HUES6 (cell line): ENCODE measurements around the gene CAND1.
A peak's percentile ranks its signal among the peaks of the same experiment; 100 is the strongest.

Source experiments
- H3K27ac ChIP-seq: 2 replicates; pipeline ENCODE4 v1.7.0; 2013; ENCODE audit warnings: low read depth, mild to moderate bottlenecking, low read length, inconsistent platforms
- H3K27me3 ChIP-seq: 2 replicates; pipeline ENCODE4 v1.6.1; 2013; ENCODE audit warnings: low read length; ENCODE audit not compliant: control insufficient read depth, insufficient read depth
- H3K36me3 ChIP-seq: 2 replicates; pipeline ENCODE4 v1.6.1; 2013; ENCODE audit warnings: low read length; ENCODE audit not compliant: control insufficient read depth, insufficient read depth
- H3K4me1 ChIP-seq: 2 replicates; pipeline ENCODE4 v1.6.1; 2013; ENCODE audit warnings: low read length; ENCODE audit not compliant: control insufficient read depth, insufficient read depth
- H3K4me3 ChIP-seq: 2 replicates; pipeline ENCODE4 v1.5.1; 2013; ENCODE audit warnings: low read depth, low read length
- H3K9ac ChIP-seq: one replicate; pipeline ENCODE4 v1.6.1; 2013; ENCODE audit warnings: mild to moderate bottlenecking, low read length
- H3K9me3 ChIP-seq: 2 replicates; pipeline ENCODE4 v1.6.1; 2013; ENCODE audit warnings: low read depth, low read length; ENCODE audit not compliant: control insufficient read depth, insufficient read depth

Gene CAND1

GRCh38 chr12:67256649-67257048 lies 12.5 kb upstream of the CAND1 start:
- H3K27ac ChIP-seq = no peak overlapping the region
- H3K4me1 ChIP-seq = no peaks in the 10 kb centered on the region
- no peak overlapping the region for H3K4me3 ChIP-seq
- H3K9me3 ChIP-seq = no peaks in the 10 kb centered on the region
- no peaks in the 10 kb centered on the region for H3K36me3 ChIP-seq
- no peak overlapping the region for H3K9ac ChIP-seq
- no peaks in the 10 kb centered on the region for H3K27me3 ChIP-seq

- Histone ChIP-seq H3K4me1 (no peaks in the 10 kb centered on the region), H3K9ac (no peak overlapping the region), H3K9me3 (no peaks in the 10 kb centered on the region), H3K27ac (no peak overlapping the region), H3K36me3 (no peaks in the 10 kb centered on the region), H3K4me3 (no peak overlapping the region), H3K27me3 (no peaks in the 10 kb centered on the region)
Observed at GRCh38 chr12:67263471-67263870, 5.7 kb upstream of the CAND1 start.

- Histone ChIP-seq H3K9me3 (no peaks in the 10 kb centered on the region), H3K4me1 (peaks cover 10% of the 10 kb centered on the region), H3K27ac (peak overlapping the region; percentile 91; the same call in 1 of the 2 replicates), H3K4me3 (peak overlapping the region; percentile 85), H3K9ac (peak overlapping the region; percentile 93), H3K27me3 (no peaks in the 10 kb centered on the region), H3K36me3 (no peaks in the 10 kb centered on the region)
Observed at GRCh38 chr12:67268335-67268895, 743 bp upstream of the CAND1 start.

GRCh38 chr12:67269633-67270573 lies 745 bp downstream of the CAND1 start:
- Histone ChIP-seq H3K27me3 (no peaks in the 10 kb centered on the region), H3K4me3 (peak overlapping the region; percentile 85), H3K4me1 (peaks cover 10% of the 10 kb centered on the region), H3K36me3 (0 out of 2 replicates have a peak, but pooled peaks cover 3% of the 10 kb centered on the region), H3K27ac (peak overlapping the region; percentile 91; the same call in 1 of the 2 replicates), H3K9me3 (no peaks in the 10 kb centered on the region), H3K9ac (peak overlapping the region; percentile 93)

GRCh38 chr12:67270622-67271021 lies 1.5 kb downstream of the CAND1 start:
- H3K9ac ChIP-seq = peak overlapping the region; percentile 93
- H3K4me1 ChIP-seq = peaks cover 13% of the 10 kb centered on the region
- H3K4me3 ChIP-seq = peak overlapping the region; percentile 85
- H3K36me3 ChIP-seq = peaks cover 3% of the 10 kb centered on the region; the same call in 1 of the 2 replicates
- H3K9me3 ChIP-seq = no peaks in the 10 kb centered on the region
- H3K27me3 ChIP-seq = no peaks in the 10 kb centered on the region
- H3K27ac ChIP-seq = no peak overlapping the region

- no peak overlapping the region for H3K27ac ChIP-seq
- no peaks in the 10 kb centered on the region for H3K9me3 ChIP-seq
- H3K36me3 ChIP-seq = peaks cover 3% of the 10 kb centered on the region; the same call in 1 of the 2 replicates
- H3K9ac ChIP-seq = no peak overlapping the region
- peaks cover 17% of the 10 kb centered on the region for H3K4me1 ChIP-seq
- H3K27me3 ChIP-seq = no peaks in the 10 kb centered on the region
- H3K4me3 ChIP-seq = no peak overlapping the region
Observed at GRCh38 chr12:67271976-67272375, 2.8 kb downstream of the CAND1 start.

GRCh38 chr12:67274186-67274585 lies 5.0 kb downstream of the CAND1 start:
- no peaks in the 10 kb centered on the region for H3K9me3 ChIP-seq
- H3K27me3 ChIP-seq = no peaks in the 10 kb centered on the region
- H3K4me1 ChIP-seq = peaks cover 17% of the 10 kb centered on the region
- no peak overlapping the region for H3K27ac ChIP-seq
- H3K4me3 ChIP-seq = no peak overlapping the region
- peaks cover 9% of the 10 kb centered on the region for H3K36me3 ChIP-seq
- H3K9ac ChIP-seq = no peak overlapping the region

- no peaks in the 10 kb centered on the region for H3K27me3 ChIP-seq
- no peak overlapping the region for H3K4me3 ChIP-seq
- H3K9ac ChIP-seq = no peak overlapping the region
- H3K9me3 ChIP-seq = no peaks in the 10 kb centered on the region
- H3K36me3 ChIP-seq = peaks cover 9% of the 10 kb centered on the region
- H3K4me1 ChIP-seq = peaks cover 17% of the 10 kb centered on the region
- H3K27ac ChIP-seq = no peak overlapping the region
Observed at GRCh38 chr12:67275380-67275913, 6.3 kb downstream of the CAND1 start.

- peaks cover 9% of the 10 kb centered on the region for H3K36me3 ChIP-seq
Observed at GRCh38 chr12:67276421-67276820, 7.3 kb downstream of the CAND1 start.

GRCh38 chr12:67279637-67280036 lies 10.5 kb downstream of the CAND1 start:
- Histone ChIP-seq H3K9ac (no peak overlapping the region), H3K4me3 (no peak overlapping the region), H3K9me3 (no peaks in the 10 kb centered on the region), H3K27me3 (no peaks in the 10 kb centered on the region), H3K27ac (no peak overlapping the region), H3K4me1 (peaks cover 7% of the 10 kb centered on the region; the same call in 1 of the 2 replicates), H3K36me3 (peaks cover 31% of the 10 kb centered on the region)

More at GRCh38 chr12:67276421-67276820, 7.3 kb downstream of the CAND1 start:
- H3K27me3 ChIP-seq = no peaks in the 10 kb centered on the region
- no peak overlapping the region for H3K9ac ChIP-seq
- H3K27ac ChIP-seq = no peak overlapping the region
- H3K4me3 ChIP-seq = no peak overlapping the region
- H3K4me1 ChIP-seq = peaks cover 13% of the 10 kb centered on the region
- no peaks in the 10 kb centered on the region for H3K9me3 ChIP-seq

- no peaks in the 10 kb centered on the region for H3K9me3 ChIP-seq
- peaks cover 35% of the 10 kb centered on the region for H3K36me3 ChIP-seq
- no peak overlapping the region for H3K27ac ChIP-seq
- H3K4me1 ChIP-seq = peaks cover 7% of the 10 kb centered on the region; the same call in 1 of the 2 replicates
- H3K27me3 ChIP-seq = no peaks in the 10 kb centered on the region
- H3K9ac ChIP-seq = no peak overlapping the region
- no peak overlapping the region for H3K4me3 ChIP-seq
Observed at GRCh38 chr12:67280088-67280487, 10.9 kb downstream of the CAND1 start.
